Stimulated activated CD4-positive, alpha-beta T cell treated with anti-CD3 and anti-CD28 coated beads, TNF-alpha, amount 100 ng/mL, for 1 hour (primary cell): ENCODE data around the gene SLA2.
"Not testable (repeated sequence)": the region's sequence is repeated elsewhere in the genome, so short reads cannot be mapped to it uniquely, and the experiment has no call there.

Experiments
- DNase-seq, 3 donors: peaks; one replicate each; pipeline ENCODE4 v3.0.0-alpha.2; 2020; ENCODE audit warnings: low read depth in 3 of 3, low spot score in 1 of 3

SLA2 gene

GRCh38 chr20:36646678-36647077 lies 682 bp upstream of the SLA2 start:
- no peak for DNase-seq

- DNase-seq, result no peak
These were observed 643 bp downstream of the SLA2 start for GRCh38 chr20:36645353-36645752.

- no peak for DNase-seq
These were observed 1.3 kb downstream of the SLA2 start for GRCh38 chr20:36644706-36645095.

GRCh38 chr20:36644032-36644705 lies 1.8 kb downstream of the SLA2 start:
- peak; percentile 12 to 30 (median 30) for DNase-seq

- no peak for DNase-seq
These were observed 3.9 kb downstream of the SLA2 start for GRCh38 chr20:36642136-36642535.

- no peak for DNase-seq
These were observed 4.5 kb downstream of the SLA2 start for GRCh38 chr20:36641506-36641843.

- not testable (repeated sequence) for DNase-seq
These were observed 7.1 kb downstream of the SLA2 start for GRCh38 chr20:36638876-36639400.

GRCh38 chr20:36634342-36634741 lies 11.7 kb downstream of the SLA2 start:
- DNase-seq, result no peak

- no peak for DNase-seq
These were observed 12.7 kb downstream of the SLA2 start for GRCh38 chr20:36633285-36633772.

GRCh38 chr20:36632487-36633284 lies 13.3 kb downstream of the SLA2 start:
- DNase-seq, result no peak

GRCh38 chr20:36632147-36632486 lies 13.9 kb downstream of the SLA2 start:
- DNase-seq, result no peak

- DNase-seq, result no peak
These were observed 14.3 kb downstream of the SLA2 start for GRCh38 chr20:36631646-36632045.

- DNase-seq, result no peak
These were observed 16.0 kb downstream of the SLA2 start for GRCh38 chr20:36629719-36630681.

GRCh38 chr20:36628076-36628475 lies 17.9 kb downstream of the SLA2 start:
- DNase-seq, result no peak

- no peak for DNase-seq
These were observed 21.1 kb downstream of the SLA2 start for GRCh38 chr20:36624944-36625324.

GRCh38 chr20:36624068-36624943 lies 21.7 kb downstream of the SLA2 start:
- no peak for DNase-seq

- DNase-seq, result no peak
These were observed 22.6 kb downstream of the SLA2 start for GRCh38 chr20:36623444-36623843.

- no peak for DNase-seq
These were observed 25.1 kb downstream of the SLA2 start for GRCh38 chr20:36620917-36621316.

- no peak for DNase-seq
These were observed 31.0 kb downstream of the SLA2 start for GRCh38 chr20:36614781-36615557.

GRCh38 chr20:36613974-36614373 lies 32.0 kb downstream of the SLA2 start:
- no peak for DNase-seq
